ENCODE results near the gene CAPN9.
A peak's percentile ranks its signal among the peaks of the same experiment; 100 is the strongest.
"Not testable (repeated sequence)": the region's sequence is repeated elsewhere in the genome, so short reads cannot be mapped to it uniquely, and the experiment has no call there.

Gene CAPN9

GRCh38 chr1:230823931-230824381, 76.8 kb downstream of the CAPN9 start:
- no peak for DNase-seq (ENCODE audit: low read depth)

- peak; percentile 17 for DNase-seq (ENCODE audit: low read depth)
These were observed 77.3 kb downstream of the CAPN9 start for GRCh38 chr1:230824551-230824918.

- DNase-seq (ENCODE audit: low read depth), result peak; percentile 72
These were observed 77.9 kb downstream of the CAPN9 start for GRCh38 chr1:230824919-230825721.

- DNase-seq (ENCODE audit: low read depth), result no peak
These were observed 78.6 kb downstream of the CAPN9 start for GRCh38 chr1:230825761-230826160.

GRCh38 chr1:230826166-230826875, 79.1 kb downstream of the CAPN9 start:
- no peak for DNase-seq (ENCODE audit: low read depth)

GRCh38 chr1:230827081-230827681, 80.0 kb downstream of the CAPN9 start:
- DNase-seq (ENCODE audit: low read depth), result peak; percentile 4

- DNase-seq (ENCODE audit: low read depth), result no peak
These were observed 80.6 kb downstream of the CAPN9 start for GRCh38 chr1:230827801-230828200.

- no peak for DNase-seq (ENCODE audit: low read depth)
These were observed 81.2 kb downstream of the CAPN9 start for GRCh38 chr1:230828421-230828820.

GRCh38 chr1:230831771-230832170, 84.6 kb downstream of the CAPN9 start:
- no peak for DNase-seq (ENCODE audit: low read depth)

- DNase-seq (ENCODE audit: low read depth), result peak; percentile 24
These were observed 85.3 kb downstream of the CAPN9 start for GRCh38 chr1:230832476-230832875.

GRCh38 chr1:230833511-230833910, 86.3 kb downstream of the CAPN9 start:
- DNase-seq (ENCODE audit: low read depth), result no peak

- no peak for DNase-seq (ENCODE audit: low read depth)
These were observed 87.1 kb downstream of the CAPN9 start for GRCh38 chr1:230834292-230834691.

GRCh38 chr1:230836347-230836746, 89.2 kb downstream of the CAPN9 start:
- no peak for DNase-seq (ENCODE audit: low read depth)

- no peak for DNase-seq (ENCODE audit: low read depth)
These were observed 89.6 kb downstream of the CAPN9 start for GRCh38 chr1:230836793-230837192.

GRCh38 chr1:230839173-230839572, 92.0 kb downstream of the CAPN9 start:
- DNase-seq (ENCODE audit: low read depth), result no peak

- no peak for DNase-seq (ENCODE audit: low read depth)
These were observed 95.6 kb downstream of the CAPN9 start for GRCh38 chr1:230842801-230843200.

- DNase-seq (ENCODE audit: low read depth), result no peak
These were observed 96.5 kb downstream of the CAPN9 start for GRCh38 chr1:230843503-230844309.

- DNase-seq (ENCODE audit: low read depth), result no peak
These were observed 97.4 kb downstream of the CAPN9 start for GRCh38 chr1:230844561-230844960.

GRCh38 chr1:230845184-230845583, 98.0 kb downstream of the CAPN9 start:
- DNase-seq (ENCODE audit: low read depth), result not testable (repeated sequence)

- DNase-seq (ENCODE audit: low read depth), result no peak
These were observed 101.0 kb downstream of the CAPN9 start for GRCh38 chr1:230848235-230848634.

GRCh38 chr1:230849451-230850224, 102.5 kb downstream of the CAPN9 start:
- DNase-seq (ENCODE audit: low read depth), result peak; percentile 67

Measured in ELR (cell line).